Activated CD4-positive, alpha-beta T cell treated with anti-CD3 and anti-CD28 coated beads, Interleukin-2, amount 10 ng/mL, durations not matched to agents 24 days and 14 days (primary cell): ENCODE results near the gene ZFP62. TPM values are rescaled to one million over a fixed set of nuclear protein-coding genes. Genes with fewer than 3 reads are reported as not detected.

ENCODE experiments used
- DNase-seq: peaks from one replicate; pipeline ENCODE4 v3.0.0; 2022
- H3K27ac Mint-ChIP-seq: one replicate; pipeline ENCODE4 v1.8.0; 2022; ENCODE audit warnings: mild to moderate bottlenecking, mixed read lengths
- H3K27me3 Mint-ChIP-seq: one replicate; pipeline ENCODE4 v1.8.0; 2022; ENCODE audit warnings: mixed read lengths
- H3K36me3 Mint-ChIP-seq: one replicate; pipeline ENCODE4 v1.8.0; 2022; ENCODE audit warnings: low read depth, mild to moderate bottlenecking, mixed read lengths
- H3K4me1 Mint-ChIP-seq: one replicate; pipeline ENCODE4 v1.8.0; 2021; ENCODE audit warnings: mixed read lengths
- H3K4me3 Mint-ChIP-seq: one replicate; pipeline ENCODE4 v1.8.0; 2022; ENCODE audit warnings: mild to moderate bottlenecking, moderate library complexity, mixed read lengths
- H3K9me3 Mint-ChIP-seq: one replicate; pipeline ENCODE4 v1.8.0; 2021; ENCODE audit warnings: mixed read lengths
- intact Hi-C: fragments of 100-400 bp; cut with micrococcal nuclease; formaldehyde crosslinking; loops from one replicate; pipeline ENCODE4 v1.15.1; 2023
- total RNA-seq: library from RNA; stranded (reverse); gene quantifications from 2 replicates; pipeline ENCODE4 v1.2.3, GENCODE V29; 2022

ZFP62 gene
- total RNA-seq, 1 donor from 2014 or later, result 26.7 TPM

DNA sequence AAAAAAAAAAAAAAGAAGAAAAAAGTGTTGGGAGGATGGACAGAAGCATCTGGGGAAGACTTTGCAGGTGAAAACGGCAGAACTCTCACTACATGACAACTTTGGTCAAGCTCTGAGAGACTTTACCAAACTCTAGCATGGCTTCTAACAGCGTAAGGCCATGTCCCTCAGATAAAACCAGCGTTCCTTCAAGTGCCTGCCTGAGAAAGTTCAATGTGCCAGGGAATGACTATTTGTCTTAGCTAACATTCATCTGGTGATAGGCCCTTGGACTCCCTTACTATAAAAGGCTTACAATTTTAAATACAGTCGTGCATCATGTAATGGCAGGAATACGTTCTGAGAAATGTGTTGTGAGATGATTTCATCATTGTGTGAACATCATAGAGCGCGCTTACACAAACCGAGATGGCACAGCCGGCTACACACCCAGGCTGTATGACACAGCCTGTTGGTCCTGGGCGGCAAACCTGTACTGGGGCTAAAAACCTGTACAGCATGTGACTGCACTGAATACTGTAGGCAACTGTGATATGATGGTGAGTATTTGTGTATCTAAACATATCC is 14.9 kb upstream of the ZFP62 start:
- Mint-ChIP-seq H3K4me1 (peaks cover 6% of the 10 kb centered on the region), H3K27ac (no peak overlapping the region), H3K27me3 (peaks cover 1% of the 10 kb centered on the region), H3K36me3 (no peaks in the 10 kb centered on the region), H3K9me3 (no peaks in the 10 kb centered on the region), H3K4me3 (no peak overlapping the region)
- no peak for DNase-seq
- intact Hi-C loops, result no loop called here

DNA sequence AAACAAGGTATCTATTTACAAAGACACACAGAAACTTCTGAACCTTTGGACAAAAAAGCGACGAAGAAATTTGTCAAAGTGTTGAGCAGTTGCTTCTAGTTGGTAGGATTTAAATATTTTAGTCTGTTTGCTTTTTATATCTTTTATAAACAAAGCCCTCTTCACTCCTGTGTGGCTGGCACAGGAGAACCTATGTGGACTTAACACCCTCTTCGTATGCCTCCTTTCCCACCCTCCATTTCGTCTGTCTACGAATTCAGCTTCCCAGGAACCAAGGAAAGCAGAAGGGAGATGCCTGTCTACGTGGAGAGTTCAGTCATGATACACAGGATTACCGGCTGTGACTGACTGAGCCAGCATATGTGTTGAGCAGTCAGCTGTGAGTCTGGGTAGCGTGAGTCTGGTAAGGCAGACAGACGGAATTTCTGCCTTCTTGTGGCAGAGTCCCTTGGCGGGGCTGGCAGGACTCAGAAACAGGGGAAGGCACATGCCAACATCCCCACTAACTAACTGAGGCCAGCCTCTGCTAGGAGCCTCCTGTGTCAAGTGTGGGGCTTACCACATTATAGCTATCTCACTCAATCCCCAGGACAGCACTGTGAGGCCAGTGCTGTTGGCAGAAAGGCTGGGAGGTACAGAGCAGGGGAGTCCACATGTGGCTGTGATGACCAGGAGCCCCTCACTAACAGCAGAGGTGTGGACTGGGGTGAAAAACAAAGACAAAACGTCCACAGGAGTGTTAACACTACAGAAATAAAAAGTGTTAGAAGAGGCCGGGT is 13.9 kb upstream of the ZFP62 start:
- no peak for DNase-seq
- H3K9me3 Mint-ChIP-seq, result no peaks in the 10 kb centered on the region
- intact Hi-C loops, result no loop called here

DNA sequence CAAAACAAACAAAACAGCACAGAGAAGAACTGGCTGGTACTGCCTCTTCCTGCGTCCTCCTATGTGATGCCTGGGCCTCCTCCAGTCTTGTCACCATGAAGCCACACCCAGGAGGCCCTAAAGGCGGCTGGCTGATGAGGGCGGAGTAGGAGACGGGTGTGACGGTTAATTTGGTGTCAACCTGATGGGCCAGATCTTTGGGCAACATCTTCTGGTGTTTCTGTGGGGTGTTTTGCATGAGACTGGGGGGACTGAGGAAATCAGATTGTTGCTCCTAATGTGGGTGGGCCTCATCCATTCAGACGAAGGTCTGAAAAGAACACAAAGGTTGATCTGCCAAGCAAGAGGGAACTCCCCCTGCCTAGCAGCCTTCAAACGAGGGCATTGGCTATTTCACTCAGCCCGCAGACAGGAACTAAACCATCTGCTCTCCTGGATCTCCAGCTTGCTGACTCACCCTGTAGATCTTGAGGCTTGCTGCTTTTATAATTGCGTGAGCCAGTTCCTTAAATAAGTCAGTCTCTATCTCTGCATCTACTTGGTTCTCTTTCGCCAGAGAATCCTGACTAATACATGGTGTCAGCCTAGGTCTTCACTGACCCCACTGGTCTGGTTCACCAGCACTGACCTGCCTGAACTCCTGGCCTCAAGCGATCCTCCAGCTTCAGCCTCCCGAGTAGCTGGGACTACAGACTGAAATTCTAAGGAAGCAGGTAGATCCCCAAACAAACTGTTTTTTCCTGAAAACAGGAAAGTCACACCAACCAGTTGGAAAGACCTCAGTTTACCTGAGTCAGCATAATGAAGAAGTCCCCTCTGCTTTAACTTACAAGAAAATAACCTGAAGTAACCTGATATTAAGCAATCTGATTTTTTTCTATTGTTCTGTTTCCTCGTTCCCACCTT is 12.8 kb upstream of the ZFP62 start:
- H3K9me3 Mint-ChIP-seq, result no peaks in the 10 kb centered on the region
- peak overlapping the region; percentile 46 for H3K27ac Mint-ChIP-seq
- peak; percentile 59 for DNase-seq
- intact Hi-C loops, result no loop called here
- H3K4me1 Mint-ChIP-seq, result peaks cover 7% of the 10 kb centered on the region
- peaks cover 2% of the 10 kb centered on the region for H3K27me3 Mint-ChIP-seq
- H3K4me3 Mint-ChIP-seq, result no peak overlapping the region
- no peaks in the 10 kb centered on the region for H3K36me3 Mint-ChIP-seq

More for the DNA sequence above, 13.9 kb upstream of the ZFP62 start:
- H3K27me3 Mint-ChIP-seq, result peaks cover 1% of the 10 kb centered on the region
- no peak overlapping the region for H3K4me3 Mint-ChIP-seq
- no peak overlapping the region for H3K27ac Mint-ChIP-seq
- no peaks in the 10 kb centered on the region for H3K36me3 Mint-ChIP-seq
- peaks cover 6% of the 10 kb centered on the region for H3K4me1 Mint-ChIP-seq

DNA sequence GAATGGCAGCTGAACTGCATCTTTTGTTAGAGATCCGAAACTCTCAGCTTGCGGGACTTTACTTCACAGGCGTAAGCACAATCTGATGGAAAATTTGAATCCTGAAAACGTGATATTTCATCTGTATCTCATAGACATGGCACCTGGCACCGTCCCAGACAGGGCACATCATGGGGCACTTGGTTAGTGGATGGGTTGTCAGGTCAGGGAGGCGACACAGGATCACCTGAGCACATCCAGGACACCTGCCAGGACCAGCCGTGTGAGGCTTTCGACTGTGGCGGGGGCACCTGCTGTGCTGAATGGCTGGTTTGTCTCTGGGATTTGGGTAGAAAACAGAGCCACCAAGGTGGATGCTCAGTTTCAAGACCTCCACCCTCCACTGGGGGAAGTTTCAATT is 11.3 kb upstream of the ZFP62 start:
- no peak for DNase-seq
- peaks cover 4% of the 10 kb centered on the region for H3K27me3 Mint-ChIP-seq
- peaks cover 8% of the 10 kb centered on the region for H3K4me1 Mint-ChIP-seq
- no peak overlapping the region for H3K4me3 Mint-ChIP-seq
- H3K36me3 Mint-ChIP-seq, result no peaks in the 10 kb centered on the region
- H3K27ac Mint-ChIP-seq, result no peak overlapping the region
- intact Hi-C loops, result no loop called here
- H3K9me3 Mint-ChIP-seq, result no peaks in the 10 kb centered on the region

DNA sequence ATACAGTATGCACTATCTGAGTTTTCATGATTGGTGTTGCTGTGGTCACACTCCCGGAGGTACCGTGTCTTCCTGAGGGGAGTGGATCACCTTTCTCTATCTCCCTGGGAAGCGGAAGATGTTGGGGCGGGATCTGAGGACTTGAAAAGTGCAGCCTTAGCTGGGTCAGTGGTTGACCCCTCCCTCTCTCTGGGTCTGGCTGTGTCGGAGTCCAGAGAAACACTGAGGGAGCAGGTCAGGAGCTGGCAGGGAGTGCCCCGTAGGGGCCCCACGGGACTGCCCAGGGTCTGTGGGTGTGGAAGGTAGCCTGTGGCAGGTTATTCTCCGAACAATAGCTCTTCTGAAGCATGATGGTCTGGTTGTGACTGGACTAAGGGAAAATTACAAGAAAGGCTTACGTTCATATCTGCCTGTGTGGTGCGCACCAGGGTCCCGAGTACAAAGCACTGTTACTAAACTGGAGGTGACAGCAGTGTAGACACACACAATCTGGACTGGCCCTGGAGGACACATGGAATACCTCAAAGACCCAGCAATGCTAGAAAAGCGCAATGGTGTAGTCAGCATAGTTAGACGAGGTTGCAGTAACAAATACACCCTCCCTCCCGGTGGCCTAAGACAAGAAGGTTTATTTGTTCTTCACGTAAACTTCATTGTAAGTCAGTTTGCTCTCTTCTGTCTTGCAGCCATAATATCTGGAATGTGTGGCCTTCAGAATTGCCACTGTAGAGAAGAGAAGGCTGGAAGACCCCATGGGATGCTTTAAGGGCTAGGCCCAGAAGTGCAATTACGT is 9.4 kb upstream of the ZFP62 start:
- Mint-ChIP-seq H3K4me1 (peaks cover 8% of the 10 kb centered on the region), H3K27me3 (peaks cover 10% of the 10 kb centered on the region), H3K36me3 (no peaks in the 10 kb centered on the region), H3K9me3 (no peaks in the 10 kb centered on the region), H3K27ac (no peak overlapping the region), H3K4me3 (no peak overlapping the region)
- DNase-seq, result no peak
- intact Hi-C loops, result no loop called here

DNA sequence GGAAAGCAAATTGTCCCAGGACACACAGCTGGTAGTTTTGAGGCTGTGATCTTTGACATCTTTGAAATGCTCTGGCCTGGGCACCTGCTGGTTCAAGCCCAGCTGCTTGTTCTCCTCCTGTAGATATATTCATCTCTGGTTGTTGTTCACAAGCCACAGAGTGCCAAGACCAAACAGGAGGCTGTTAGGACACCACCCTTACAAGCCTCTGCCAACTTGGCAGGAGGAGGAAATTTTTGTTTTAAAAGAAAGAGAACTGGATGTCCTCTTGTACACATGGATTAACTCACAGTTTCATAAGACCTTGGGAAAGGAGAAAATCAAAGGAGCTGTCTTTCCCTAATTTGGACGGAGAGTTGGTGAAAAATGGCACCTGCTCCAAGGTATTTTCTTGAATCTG is 8.5 kb upstream of the ZFP62 start:
- Mint-ChIP-seq H3K9me3 (no peaks in the 10 kb centered on the region), H3K27me3 (peaks cover 10% of the 10 kb centered on the region), H3K4me1 (peaks cover 8% of the 10 kb centered on the region), H3K4me3 (no peak overlapping the region), H3K27ac (no peak overlapping the region), H3K36me3 (no peaks in the 10 kb centered on the region)
- intact Hi-C loops, result loop anchor here (2.0 to 10.0 kb wide), 2 partner anchors 289 to 395 kb away; partner anchors contain the start of gene TRIM52
- no peak for DNase-seq

DNA sequence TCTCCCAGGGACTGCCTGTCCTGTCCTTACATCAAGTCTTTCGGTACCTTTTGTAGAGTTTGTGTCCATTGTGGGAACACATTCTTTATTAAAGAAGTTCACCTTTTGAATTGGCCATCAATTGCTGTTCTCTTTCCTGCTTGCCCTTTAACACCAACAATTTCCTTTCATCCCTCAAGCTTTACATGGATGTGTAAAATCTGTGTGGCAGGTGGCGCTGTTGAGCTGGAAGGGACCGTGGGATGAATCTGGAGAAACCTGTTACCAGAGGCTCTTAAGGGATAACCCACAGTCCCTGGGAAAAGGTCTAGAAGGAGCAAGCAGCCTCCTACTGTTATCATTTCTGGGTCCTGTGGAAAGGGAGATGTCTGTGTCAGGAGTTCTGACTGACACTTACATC is 7.9 kb upstream of the ZFP62 start:
- intact Hi-C loops, result loop anchor here (2.0 to 10.0 kb wide), 2 partner anchors 290 to 396 kb away; partner anchors contain the start of gene TRIM52
- H3K4me1 Mint-ChIP-seq, result peaks cover 6% of the 10 kb centered on the region
- H3K36me3 Mint-ChIP-seq, result no peaks in the 10 kb centered on the region
- peak; percentile 89 for DNase-seq
- H3K9me3 Mint-ChIP-seq, result no peaks in the 10 kb centered on the region
- peaks cover 10% of the 10 kb centered on the region for H3K27me3 Mint-ChIP-seq
- H3K27ac Mint-ChIP-seq, result no peak overlapping the region
- no peak overlapping the region for H3K4me3 Mint-ChIP-seq

DNA sequence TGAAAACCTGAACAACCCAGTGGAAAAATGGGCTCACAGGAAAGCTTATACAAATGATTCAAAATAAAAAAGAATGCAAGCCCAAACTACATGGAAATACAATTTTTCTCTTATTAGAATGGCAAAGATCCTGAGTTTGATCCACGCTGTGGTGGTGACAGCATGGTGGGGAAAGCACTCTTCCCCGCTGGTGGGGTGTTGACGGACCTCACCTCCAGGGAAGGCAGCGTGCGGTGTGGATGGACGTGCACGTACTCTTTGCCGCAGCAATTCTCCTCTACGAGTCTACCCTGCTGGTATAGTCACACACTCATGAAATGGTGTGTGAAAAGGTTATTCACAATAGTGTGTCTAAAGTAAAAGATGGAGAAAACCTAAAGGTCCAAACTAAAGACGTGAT is 5.9 kb upstream of the ZFP62 start:
- intact Hi-C loops, result loop anchor here (10.0 kb wide), 1 partner anchor 398 kb away; the partner anchor contains the start of gene TRIM52
- Mint-ChIP-seq H3K36me3 (no peaks in the 10 kb centered on the region), H3K4me3 (no peak overlapping the region), H3K9me3 (no peaks in the 10 kb centered on the region), H3K27me3 (peaks cover 14% of the 10 kb centered on the region), H3K4me1 (peaks cover 2% of the 10 kb centered on the region), H3K27ac (no peak overlapping the region)
- no peak for DNase-seq

DNA sequence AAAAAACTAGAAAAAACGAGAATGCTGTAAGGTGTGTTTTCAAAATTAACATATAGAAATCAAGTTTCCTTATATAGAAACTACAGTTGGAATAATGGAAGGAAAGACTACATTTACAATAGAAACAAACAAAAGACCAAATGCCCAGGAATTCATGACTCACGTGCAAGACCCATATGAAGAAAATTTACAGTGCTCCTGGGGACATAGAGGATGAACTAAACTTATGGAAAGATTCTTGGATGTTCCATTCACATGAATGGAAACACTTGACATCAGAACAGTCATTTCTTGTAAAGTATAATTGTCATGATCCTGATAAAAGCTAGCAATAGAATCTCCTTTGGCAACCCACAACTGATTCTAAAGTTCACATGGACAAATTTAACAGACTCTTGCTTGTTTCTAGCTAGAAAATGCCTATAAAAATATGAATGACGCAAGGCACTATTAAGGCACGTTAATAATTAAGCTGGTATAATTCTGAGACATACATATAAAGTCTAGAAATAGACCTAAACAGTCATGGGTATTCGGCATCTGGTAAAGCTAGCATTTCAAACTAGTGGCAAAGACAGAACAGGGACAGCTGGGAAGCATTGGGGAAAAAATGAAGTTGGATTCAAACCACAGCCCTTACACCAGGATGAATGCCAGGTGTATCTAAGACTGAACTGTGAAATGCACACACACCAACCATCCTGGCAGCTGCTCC is 5.1 kb upstream of the ZFP62 start:
- intact Hi-C loops, result loop anchor here (10.0 kb wide), 1 partner anchor 399 kb away; the partner anchor contains the start of gene TRIM52
- Mint-ChIP-seq H3K36me3 (no peaks in the 10 kb centered on the region), H3K4me3 (no peak overlapping the region)

DNA sequence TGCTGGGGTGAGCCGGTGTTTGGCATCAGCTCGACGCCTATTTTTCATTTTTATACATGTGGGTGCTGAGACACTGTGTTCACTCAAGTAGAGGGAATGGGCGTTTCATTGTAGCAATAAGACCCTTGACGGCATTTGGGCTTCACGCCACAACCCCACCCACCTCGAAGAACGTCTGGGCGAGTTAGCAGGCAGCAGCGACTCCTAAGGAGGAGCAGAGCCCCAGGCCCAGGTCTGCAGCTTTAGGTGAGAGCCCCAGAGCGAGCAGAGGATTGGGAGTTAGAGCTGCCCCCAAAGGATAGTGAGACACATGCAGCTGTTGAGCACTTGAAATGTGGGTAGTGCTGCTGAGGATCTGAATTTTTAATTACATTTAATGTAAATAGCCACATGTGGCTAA is 1.6 kb upstream of the ZFP62 start:
- no peak overlapping the region for H3K27ac Mint-ChIP-seq
- H3K4me1 Mint-ChIP-seq, result peaks cover 15% of the 10 kb centered on the region
- intact Hi-C loops, result loop anchor here (10.0 kb wide), 1 partner anchor 402 kb away; the partner anchor contains the start of gene TRIM52
- H3K36me3 Mint-ChIP-seq, result peaks cover 13% of the 10 kb centered on the region
- DNase-seq, result no peak
- H3K9me3 Mint-ChIP-seq, result no peaks in the 10 kb centered on the region
- H3K27me3 Mint-ChIP-seq, result peaks cover 10% of the 10 kb centered on the region
- no peak overlapping the region for H3K4me3 Mint-ChIP-seq

More for the DNA sequence above, 5.1 kb upstream of the ZFP62 start:
- Mint-ChIP-seq H3K27me3 (peaks cover 14% of the 10 kb centered on the region), H3K27ac (no peak overlapping the region), H3K4me1 (peaks cover 2% of the 10 kb centered on the region), H3K9me3 (no peaks in the 10 kb centered on the region)
- DNase-seq, result no peak

DNA sequence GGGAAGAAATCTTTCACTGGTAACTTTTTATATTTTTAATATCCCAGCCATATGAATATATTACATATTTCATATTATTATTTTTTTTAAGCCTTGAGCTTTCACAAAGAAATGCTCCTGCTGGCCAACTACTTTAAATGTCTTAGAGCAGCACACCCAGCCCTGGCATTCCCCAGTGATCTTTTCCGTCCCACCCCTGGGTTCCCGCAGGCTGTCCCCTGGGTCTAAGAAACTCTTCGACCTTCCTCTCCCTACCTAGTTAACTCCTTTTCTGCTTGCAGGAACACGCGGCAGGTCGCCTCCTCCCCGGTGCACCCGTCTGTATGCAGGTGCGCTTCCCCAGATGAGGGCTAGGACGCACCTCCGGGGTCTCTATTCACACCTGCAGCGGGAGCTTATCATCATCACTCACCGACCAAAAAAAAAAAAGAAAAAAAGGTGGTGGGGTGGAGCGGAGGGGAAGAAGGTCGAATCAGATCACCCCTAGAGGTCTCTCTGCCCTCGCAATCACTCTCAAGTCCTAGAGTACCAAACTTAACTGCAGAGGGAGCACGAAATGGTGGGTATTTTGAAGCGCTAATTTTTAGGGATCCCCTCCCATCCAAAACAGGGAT is 696 bp downstream of the ZFP62 start:
- Mint-ChIP-seq H3K36me3 (peaks cover 29% of the 10 kb centered on the region), H3K9me3 (peaks cover 5% of the 10 kb centered on the region), H3K27ac (peak overlapping the region; percentile 94), H3K27me3 (peaks cover 4% of the 10 kb centered on the region), H3K4me1 (peaks cover 15% of the 10 kb centered on the region), H3K4me3 (peak overlapping the region; percentile 91)
- intact Hi-C loops, result loop anchor here (1.0 to 10.0 kb wide), 3 partner anchors 46 to 404 kb away; partner anchors contain the start of gene TRIM52
- no peak for DNase-seq

DNA sequence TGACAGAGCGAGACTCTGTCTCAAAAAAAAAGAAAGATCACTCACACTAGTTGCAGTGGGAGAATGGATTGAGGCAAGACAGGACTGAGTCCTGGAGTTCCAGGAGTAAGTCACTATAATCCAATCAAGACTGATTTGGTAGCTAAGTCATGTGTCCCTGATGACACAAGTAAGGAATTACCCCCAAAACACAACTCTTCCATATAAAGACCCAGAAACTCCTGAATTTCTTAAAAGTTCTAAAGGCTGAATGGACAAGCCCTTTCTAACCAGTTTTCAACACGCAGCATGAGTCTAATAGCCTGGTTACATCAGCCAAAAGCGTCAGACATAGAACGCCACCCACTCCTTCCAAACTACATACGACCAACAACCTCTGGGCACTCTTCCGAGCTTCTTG is 2.5 kb downstream of the ZFP62 start:
- Mint-ChIP-seq H3K27me3 (peaks cover 4% of the 10 kb centered on the region), H3K4me1 (peaks cover 15% of the 10 kb centered on the region), H3K4me3 (no peak overlapping the region), H3K36me3 (peaks cover 45% of the 10 kb centered on the region), H3K9me3 (peaks cover 15% of the 10 kb centered on the region), H3K27ac (no peak overlapping the region)
- DNase-seq, result no peak
- intact Hi-C loops, result no loop called here
